Mesodermal cell (in vitro differentiated cells): ENCODE data around the gene TRPV6.

Source experiments
- H3K27ac ChIP-seq: 2 replicates; pipeline ENCODE4 v1.7.0; 2013; ENCODE audit warnings: mild to moderate bottlenecking, low read depth, low read length, moderate library complexity; ENCODE audit not compliant: severe bottlenecking
- H3K36me3 ChIP-seq: 2 replicates; pipeline ENCODE4 v1.7.1; 2013; ENCODE audit warnings: mild to moderate bottlenecking, low read length, moderate library complexity; ENCODE audit not compliant: control insufficient read depth, insufficient read depth
- H3K4me1 ChIP-seq: one replicate; pipeline ENCODE4 v1.7.1; 2013; ENCODE audit warnings: mild to moderate bottlenecking, low read length; ENCODE audit not compliant: insufficient read depth, control insufficient read depth, poor library complexity, severe bottlenecking
- H3K4me3 ChIP-seq: 2 replicates; pipeline ENCODE4 v1.7.0; 2013; ENCODE audit warnings: low read length, control low read depth, mild to moderate bottlenecking; ENCODE audit not compliant: insufficient read depth, poor library complexity, severe bottlenecking; ENCODE audit errors: extremely low read depth
- H3K9me3 ChIP-seq: 2 replicates; pipeline ENCODE4 v1.7.1; 2013; ENCODE audit warnings: mild to moderate bottlenecking, low read length, moderate library complexity; ENCODE audit not compliant: control insufficient read depth
- WGBS, 2 experiments: methylation state at CpG; one replicate each; pipeline ENCODE4 v1.1.5; 2013; ENCODE audit warnings: missing lambda C conversion rate in 2 of 2; ENCODE audit not compliant: insufficient coverage in 2 of 2; 5-methylcytosine and 5-hydroxymethylcytosine counted together

TRPV6 gene

DNA sequence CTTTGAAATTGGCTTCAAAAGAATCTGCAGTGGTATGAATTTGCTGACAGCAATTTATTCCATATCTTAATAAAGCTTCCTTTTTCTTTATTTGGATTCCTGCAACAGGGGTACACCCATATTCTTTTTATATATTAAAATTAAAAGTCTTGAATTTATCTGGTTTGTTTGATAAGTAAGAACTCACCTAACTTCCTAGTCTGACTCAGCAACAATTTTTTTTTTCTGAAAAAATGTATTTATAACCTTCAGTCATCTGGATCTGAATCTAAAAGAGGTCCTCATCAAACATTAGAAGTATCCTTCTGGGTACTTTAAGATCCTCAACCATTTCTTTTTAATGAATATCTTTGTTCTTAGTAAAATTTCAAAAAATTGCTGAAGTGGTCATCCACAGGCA is 26.1 kb downstream of the TRPV6 start:
- Histone ChIP-seq H3K4me3 (no peak overlapping the region), H3K9me3 (no peaks in the 10 kb centered on the region), H3K4me1 (peaks cover 5% of the 10 kb centered on the region), H3K27ac (no peak overlapping the region), H3K36me3 (no peaks in the 10 kb centered on the region)

DNA sequence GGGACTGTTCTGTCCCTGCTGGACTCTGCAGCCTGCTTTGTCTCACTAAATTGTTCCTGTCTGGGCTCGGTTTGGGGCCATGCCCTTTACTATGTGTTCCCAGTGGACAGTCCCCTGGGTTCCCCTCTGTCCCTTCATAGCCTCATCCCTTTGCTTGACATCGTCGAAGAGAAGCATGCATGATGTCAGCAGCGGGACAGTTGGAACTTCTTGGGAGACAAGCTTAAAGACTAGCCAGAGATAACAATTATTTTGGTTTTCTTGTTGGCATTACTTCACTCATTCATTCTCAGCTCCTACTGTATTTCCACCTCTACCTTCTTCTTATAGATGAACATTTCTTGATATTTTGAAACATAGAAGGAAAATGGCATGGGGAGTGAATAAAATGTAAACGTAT is 27.9 kb downstream of the TRPV6 start:
- H3K4me3 ChIP-seq: no peak overlapping the region
- H3K9me3 ChIP-seq: no peaks in the 10 kb centered on the region
- peaks cover 5% of the 10 kb centered on the region for H3K4me1 ChIP-seq
- no peaks in the 10 kb centered on the region for H3K36me3 ChIP-seq
- no peak overlapping the region for H3K27ac ChIP-seq
- WGBS, 2 experiments: 93 to 96% methylated on average over 3 to 4 of the region's 5 CpGs

- H3K36me3 ChIP-seq: no peaks in the 10 kb centered on the region
- H3K9me3 ChIP-seq: no peaks in the 10 kb centered on the region
- no peak overlapping the region for H3K27ac ChIP-seq
- 87 to 93% methylated on average over 4 to 5 of the region's 7 CpGs for WGBS, 2 experiments
- peaks cover 5% of the 10 kb centered on the region for H3K4me1 ChIP-seq
- no peak overlapping the region for H3K4me3 ChIP-seq
Observed at GRCh38 chr7:142856565-142857245, 28.8 kb downstream of the TRPV6 start.

DNA sequence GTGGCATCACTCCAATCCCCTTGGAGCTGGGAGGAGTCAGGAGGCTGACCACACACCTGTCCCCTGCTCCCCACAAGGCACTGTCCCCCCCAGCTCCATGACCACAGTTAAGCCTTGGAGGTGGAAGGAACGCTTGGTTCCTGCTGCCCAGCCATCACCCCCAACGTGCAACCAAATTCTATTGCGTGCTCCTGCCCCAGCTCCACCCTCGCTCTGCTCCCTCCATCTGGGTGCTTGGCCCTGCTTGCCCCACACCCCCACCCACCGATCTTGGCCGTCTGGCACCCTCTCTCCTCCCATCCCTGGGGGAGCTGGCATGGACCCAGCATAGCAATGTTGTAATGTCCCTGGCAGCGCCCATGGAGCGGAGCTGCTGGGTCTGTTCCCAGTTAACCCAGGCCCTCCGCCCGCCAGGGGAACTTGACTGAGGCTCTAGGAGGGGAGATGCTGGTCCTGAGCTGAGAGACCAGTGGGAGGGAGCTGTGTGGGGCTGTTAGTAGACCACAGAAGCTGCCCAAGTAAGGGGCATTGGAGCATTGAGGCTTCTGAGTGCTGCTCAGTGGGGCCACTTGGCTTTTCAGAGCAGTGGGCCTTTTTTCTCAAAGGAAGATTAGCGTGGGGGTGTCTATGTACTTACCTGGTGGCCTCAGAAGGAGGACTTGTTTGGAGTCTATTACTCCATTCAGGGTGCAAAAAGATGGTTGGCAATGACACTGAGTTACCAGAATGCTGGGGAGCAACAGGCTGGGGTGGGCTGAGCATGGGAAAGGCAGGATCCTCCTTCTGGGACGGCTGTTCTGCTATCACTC is 29.6 kb downstream of the TRPV6 start:
- peaks cover 5% of the 10 kb centered on the region for H3K4me1 ChIP-seq
- H3K9me3 ChIP-seq: no peaks in the 10 kb centered on the region
- H3K4me3 ChIP-seq: peak overlapping the region; percentile 70
- WGBS, 2 experiments: 75 to 89% methylated on average over 9 to 11 of the region's 12 CpGs
- H3K27ac ChIP-seq: no peak overlapping the region
- H3K36me3 ChIP-seq: no peaks in the 10 kb centered on the region

DNA sequence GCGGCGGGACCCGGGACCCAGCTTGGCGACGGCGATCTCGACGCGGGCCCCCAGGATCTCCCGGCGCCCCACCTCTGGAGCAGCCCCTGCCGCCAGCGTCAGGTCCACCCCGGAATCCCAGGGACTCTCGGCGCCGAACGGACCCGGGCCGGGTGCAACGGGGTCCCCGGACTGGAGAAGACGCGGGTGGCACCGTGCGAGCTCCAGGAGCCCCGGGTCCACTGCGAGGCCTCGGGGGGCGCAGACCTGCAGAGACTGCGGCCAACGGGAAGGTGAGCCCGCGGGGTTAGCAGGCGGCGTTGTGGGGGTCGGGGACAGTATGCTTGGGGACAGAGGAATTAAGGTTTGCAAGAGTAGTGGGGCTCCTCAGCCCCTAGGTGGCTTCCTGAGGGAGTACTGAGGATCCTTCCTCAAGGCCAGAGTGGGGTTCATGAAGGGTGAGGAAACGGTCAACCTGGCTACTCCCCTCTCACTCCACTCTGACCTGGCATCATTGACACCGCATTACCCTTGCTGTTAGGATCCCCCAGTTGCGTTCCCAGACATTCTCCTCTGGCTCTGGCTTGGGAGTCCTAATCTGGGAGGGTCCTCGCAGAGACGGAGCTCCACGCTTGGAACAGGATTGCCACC is 30.3 kb downstream of the TRPV6 start:
- no peaks in the 10 kb centered on the region for H3K36me3 ChIP-seq
- no peaks in the 10 kb centered on the region for H3K9me3 ChIP-seq
- H3K4me1 ChIP-seq: peaks cover 5% of the 10 kb centered on the region
- H3K27ac ChIP-seq: no peak overlapping the region
- WGBS, 2 experiments: 6 to 7% methylated on average over 30 to 34 of the region's 43 CpGs
- H3K4me3 ChIP-seq: peak overlapping the region; percentile 70

GRCh38 chr7:142854372-142855113 is 31.0 kb downstream of the TRPV6 start, which contains the start of gene EPHB6:
Gene EPHB6, plus strand, starts transcription at chr7:142855076. Its CDS starts 8,152 bp downstream, at chr7:142863228.
- 0 to 1% methylated on average over 33 to 37 of the region's 70 CpGs for WGBS, 2 experiments
- H3K4me3 ChIP-seq: peak within 1 kb of the TSS; percentile 70
- peaks cover 5% of the 10 kb centered on the region for H3K4me1 ChIP-seq
- no peak within 1 kb of the TSS for H3K27ac ChIP-seq
- H3K36me3 ChIP-seq: no peaks in the 10 kb centered on the region
- no peaks in the 10 kb centered on the region for H3K9me3 ChIP-seq

DNA sequence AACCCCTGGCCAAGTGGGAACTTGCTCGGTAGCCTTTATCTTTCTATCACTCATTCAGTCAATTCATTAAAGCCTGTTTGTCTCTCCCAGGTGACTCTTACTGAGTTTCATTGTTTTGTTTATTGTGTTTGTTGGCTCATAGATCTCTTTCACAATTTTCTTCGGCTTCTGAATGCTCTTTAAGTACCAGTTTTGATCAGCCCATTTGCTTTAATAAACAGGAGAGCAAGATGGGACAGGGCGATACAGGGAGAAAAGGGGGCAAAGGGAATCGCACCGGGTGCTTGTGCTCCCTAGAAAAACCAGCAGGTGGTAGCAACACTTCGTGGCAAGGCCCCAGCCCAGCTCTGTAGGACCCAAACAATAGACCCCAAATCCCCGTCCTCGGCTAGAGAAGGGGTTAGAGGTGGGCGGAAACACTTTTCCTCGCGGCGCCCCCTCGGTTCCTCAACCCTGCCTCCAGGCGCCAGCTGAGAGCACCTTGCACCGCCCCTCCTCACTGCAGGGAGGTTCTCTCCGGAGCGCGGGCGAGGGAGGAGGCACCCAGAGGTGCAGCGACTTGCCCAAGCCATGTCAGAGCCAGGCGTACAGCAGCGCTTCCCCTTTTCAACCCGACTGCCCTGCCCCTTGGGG is 31.7 kb downstream of the TRPV6 start:
- H3K9me3 ChIP-seq: no peaks in the 10 kb centered on the region
- peak overlapping the region; percentile 70 for H3K4me3 ChIP-seq
- WGBS, 2 experiments: 0 to 1% methylated on average over 7 to 15 of the region's 23 CpGs
- H3K27ac ChIP-seq: no peak overlapping the region
- H3K4me1 ChIP-seq: peaks cover 5% of the 10 kb centered on the region
- H3K36me3 ChIP-seq: no peaks in the 10 kb centered on the region

DNA sequence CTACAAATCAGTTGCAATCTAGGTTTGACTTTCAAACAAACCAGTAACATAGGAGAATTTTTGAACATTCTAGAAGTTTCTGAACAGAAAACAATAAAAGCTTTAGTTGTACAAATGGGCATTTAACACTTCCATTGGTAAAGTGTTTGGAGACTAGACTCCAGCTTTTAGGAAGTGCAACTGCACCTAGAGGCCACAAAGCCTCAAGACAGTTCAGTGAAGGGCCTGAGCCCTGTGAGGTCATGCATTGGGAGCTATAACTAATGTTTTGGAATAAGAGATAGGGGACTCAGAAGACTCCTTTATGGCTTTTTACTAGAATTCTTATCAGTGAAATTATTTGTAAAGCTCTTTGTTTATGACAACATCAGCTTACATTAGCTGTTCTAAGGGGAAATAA is 33.6 kb downstream of the TRPV6 start:
- no peaks in the 10 kb centered on the region for H3K9me3 ChIP-seq
- H3K4me3 ChIP-seq: no peak overlapping the region
- no peaks in the 10 kb centered on the region for H3K36me3 ChIP-seq
- H3K4me1 ChIP-seq: peaks cover under 1% of the 10 kb centered on the region
- H3K27ac ChIP-seq: no peak overlapping the region

DNA sequence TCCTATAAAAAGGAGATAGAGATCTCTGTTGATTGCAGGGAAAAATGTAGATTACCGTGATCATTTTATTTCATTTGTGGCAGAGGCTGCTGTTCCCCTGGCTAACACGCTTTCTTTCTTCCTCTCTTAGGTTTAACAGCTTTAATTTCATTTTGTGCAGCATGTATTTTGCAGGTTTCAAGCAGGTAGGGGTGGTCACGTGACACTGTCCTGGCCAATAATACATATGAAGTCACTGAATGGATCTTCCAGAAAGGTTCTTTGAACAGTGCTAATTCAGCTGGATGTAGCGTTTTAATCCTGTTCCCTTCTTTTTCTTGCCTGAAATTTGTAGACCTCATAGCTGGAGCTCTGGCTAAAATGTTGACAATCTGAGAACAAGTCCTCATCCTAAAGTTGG is 34.3 kb downstream of the TRPV6 start:
- no peak overlapping the region for H3K4me3 ChIP-seq
- WGBS, 2 experiments: 88 to 96% methylated on average over 2 to 4 of the region's 4 CpGs
- H3K4me1 ChIP-seq: no peaks in the 10 kb centered on the region
- no peaks in the 10 kb centered on the region for H3K9me3 ChIP-seq
- no peak overlapping the region for H3K27ac ChIP-seq
- no peaks in the 10 kb centered on the region for H3K36me3 ChIP-seq

GRCh38 chr7:142847353-142847752 is 38.2 kb downstream of the TRPV6 start:
- H3K4me1 ChIP-seq: no peaks in the 10 kb centered on the region
- 90 to 100% methylated on average over 1 of the region's 2 CpGs for WGBS, 2 experiments

More at GRCh38 chr7:142847353-142847752, 38.2 kb downstream of the TRPV6 start:
- Histone ChIP-seq H3K27ac (no peak overlapping the region), H3K4me3 (no peak overlapping the region), H3K36me3 (no peaks in the 10 kb centered on the region), H3K9me3 (no peaks in the 10 kb centered on the region)
